Heart right ventricle (tissue), 16 donors: ENCODE results near the gene EPHA7. TPM values are rescaled to one million over a fixed set of nuclear protein-coding genes. Genes with fewer than 3 reads are reported as not detected.

Experiments used
- ATAC-seq, 8 donors: fragments of 200-7000 bp; cut with Tn5 transposase; one replicate each; pipeline ENCODE4 v1.9.1; 2020; ENCODE audit warnings: mild to moderate bottlenecking in 8 of 8, moderate library complexity in 8 of 8, moderate number of reproducible peaks in 1 of 8
- DNase-seq, 2 donors: peaks; one replicate each; pipeline ENCODE4 v3.0.0-alpha.2; 2020
- H3K27ac ChIP-seq, 10 donors: fragments of 200-600 bp; sonication (generic) in 2 of 10; one replicate each; pipeline versions ENCODE4 v1.5.0 to v1.8.0; 2020 to 2022; ENCODE audit warnings: mild to moderate bottlenecking in 3 of 10
- H3K27me3 ChIP-seq, 7 donors: fragments of 200-600 bp; one replicate each; pipeline ENCODE4 v1.8.0; 2021 to 2022; ENCODE audit warnings: mild to moderate bottlenecking in 2 of 7
- H3K36me3 ChIP-seq, 9 donors: fragments of 200-600 bp; sonication (generic) in 1 of 9; one replicate each; pipeline versions ENCODE4 v1.5.0 to v1.8.0; 2020 to 2022; ENCODE audit warnings: mild to moderate bottlenecking in 2 of 9
- H3K4me1 ChIP-seq, 9 donors: fragments of 200-600 bp; sonication (generic) in 1 of 9; one replicate each; pipeline versions ENCODE4 v1.5.0 to v1.8.0; 2020 to 2022; ENCODE audit warnings: mild to moderate bottlenecking in 4 of 9
- H3K4me3 ChIP-seq, 10 donors: fragments of 200-600 bp; sonication (generic) in 2 of 10; one replicate each; pipeline versions ENCODE4 v1.5.0 to v1.8.0; 2020 to 2022; ENCODE audit warnings: mild to moderate bottlenecking in 7 of 10, moderate library complexity in 2 of 10
- H3K9me3 ChIP-seq, 11 donors: fragments of 200-600 bp in 10 of 11; sonication (generic) in 2 of 11; one replicate each; pipeline versions ENCODE4 v1.5.0 to v1.8.0; 2013 to 2022; ENCODE audit warnings: mild to moderate bottlenecking in 2 of 11, control low read depth in 1 of 11, moderate library complexity in 1 of 11
- CTCF ChIP-seq, 9 donors: fragments of 200-600 bp; sonication (generic) in 2 of 9; IDR thresholded peaks; one replicate each; pipeline versions ENCODE4 v1.5.0 to v1.8.0; 2021 to 2022; ENCODE audit warnings: antibody characterized with exemption in 9 of 9, mild to moderate bottlenecking in 5 of 9, moderate library complexity in 1 of 9
- WGBS, 2 donors: extraction: QIAGEN DNeasy Blood & Tissue Kit; methylation state at CpG; one replicate each; pipeline ENCODE4 v1.1.7; 2013; ENCODE audit warnings: inconsistent platforms in 1 of 2; 5-methylcytosine and 5-hydroxymethylcytosine counted together
- intact Hi-C, 10 donors: fragments of 100-400 bp; cut with DNase I; formaldehyde crosslinking; loops; one replicate each; pipeline versions ENCODE4 v1.11.1 to v1.14.2; 2022
- long read RNA-seq, 3 donors: library from polyadenylated mRNA; unstranded; transcript quantifications; one replicate each; pipeline ENCODE4 v2.0.0, GENCODE V29; 2020 to 2021
- polyA plus RNA-seq, 2 donors: library from polyadenylated mRNA; stranded (reverse); fragments of 200-250 nt; gene quantifications; one replicate each; pipeline ENCODE4 v1.2.3, GENCODE V29; 2013
- total RNA-seq, 10 donors: library from RNA; stranded (reverse); fragmentation: NEBNext Ultra II Directional in 3 of 10; extraction: Animal tissue kit (Norgen Biotek cat#: 25700) in 3 of 10; gene quantifications; one replicate each; pipeline versions ENCODE4 v1.2.1 to v1.2.4, GENCODE V29; 2021 to 2023
- donor health status: Arrhythmogenic right ventricular cardiomyopathy.
- donor health status: ischemic (EF 13 %, LVEDD 7.1; RV severe dilation, severe dysfunction).
- donor health status: healthy with polysubstance abuse.
- donor health status: DM: no; HTN: yes; CAD: no.
- donor health status: DM: no; HTN: no; CAD: no.
- donor health status: ischemic (EF 25% LVEDD 6.9; RV normal size, moderate dysfunction).
- donor health status: ischemic (EF 25% LVEDD 5.7; RV mildly dilated, moderate dysfunction).
- donor health status: healthy.
- donor health status: DM: yes; HTN: yes; CAD: no.
- donor health status: Ischemic cardiomyopathy.
- donor health status: ischemic (EF 35%, LVEDD 5.7; RV mildly dilated, moderate dysfunction).
- donor health status: nonischemic (EF 11% LVEDD 7.7; RV severe dilation, severe dysfunction).
- donor health status: DM: yes; HTN: yes; CAD: no.
- donor health status: PGD.
- donor health status: ischemic (EF 29% LVEDD 5.4; RV normal size, mild dysfunction).
- donor health status: nonischemic (EF 23%, LVEDD 6.1; RV moderate dilation, normal function).

EPHA7 gene
- total RNA-seq (10 to 100 TPM in 1 of 10 donors, 1 to 10 TPM in 7, under 1 TPM in 2; 0.22 to 15.1 (median 3.9) TPM), polyA plus RNA-seq (1 to 10 TPM in 1 of 2 donors, under 1 TPM in 1; 0.67 to 1.2 TPM)
- long read RNA-seq, donor 1: 0 reads
- long read RNA-seq, donor 2, full-length matches to known transcripts: 2 of 11 reads
- long read RNA-seq, donor 2, partial matches to known transcripts: 1 of 11 reads
- long read RNA-seq, donor 2, other reads (novel, unspliced or antisense): 8 of 11 reads
- long read RNA-seq, donor 3: 0 reads

GRCh38 chr6:93419304-93420162 lies at the start of gene EPHA7:
TSS of gene EPHA7 (minus strand) at chr6:93419559. CDS start at chr6:93419341, 218 bp downstream.
- no peak for TF ChIP-seq CTCF (IDR thresholded peaks at IDR 0.05)
- ATAC-seq (peak; percentile 94 to 100 (median 96)), DNase-seq (peak; percentile 91 to 92)
- 1% methylated on average over 50 of the region's 50 CpGs for WGBS, 2 donors
- Histone ChIP-seq H3K9me3 (no peaks in the 10 kb centered on the region), H3K27ac (peak within 1 kb of the TSS in 8 of 10 donors; percentile 17 to 79 (median 51)), H3K4me3 (peak within 1 kb of the TSS; percentile 46 to 65 (median 57)), H3K4me1 (peaks cover 0 to 43% (median 28%) of the 10 kb centered on the region in 9 donors), H3K36me3 (no peaks in the 10 kb centered on the region), H3K27me3 (peaks cover 0 to 83% (median 76%) of the 10 kb centered on the region in 7 donors)
- intact Hi-C loops: loop anchor here in 3 of 10 donors (5.0 to 10.0 kb wide), 3 partner anchors 382 to 607 kb away; no protein-coding TSS in a partner anchor

- H3K4me1 ChIP-seq: no peaks in the 10 kb centered on the region
- no peak for DNase-seq
- H3K9me3 ChIP-seq: no peaks in the 10 kb centered on the region
- 38 to 46% methylated on average over 4 of the region's 4 CpGs for WGBS, 2 donors
- H3K27me3 ChIP-seq: no peaks in the 10 kb centered on the region
- H3K27ac ChIP-seq: no peak overlapping the region
- no peaks in the 10 kb centered on the region for H3K36me3 ChIP-seq
- no peak for ATAC-seq
- H3K4me3 ChIP-seq: no peak overlapping the region
- no peak for TF ChIP-seq CTCF (IDR thresholded peaks at IDR 0.05)
- intact Hi-C loops: loop anchor here in 1 of 10 donors (10.0 kb wide), 1 partner anchor 593 kb away; no protein-coding TSS in a partner anchor
These were observed 48.9 kb upstream of the EPHA7 start for GRCh38 chr6:93468291-93468690.

- no peak for TF ChIP-seq CTCF (IDR thresholded peaks at IDR 0.05)
- 80 to 82% methylated on average over 6 of the region's 6 CpGs for WGBS, 2 donors
- H3K36me3 ChIP-seq: no peaks in the 10 kb centered on the region
- intact Hi-C loops: no loop called here
- no peaks in the 10 kb centered on the region for H3K9me3 ChIP-seq
- no peaks in the 10 kb centered on the region for H3K4me1 ChIP-seq
- DNase-seq (no peak), ATAC-seq (no peak)
- H3K27ac ChIP-seq: no peak overlapping the region
- H3K27me3 ChIP-seq: no peaks in the 10 kb centered on the region
- no peak overlapping the region for H3K4me3 ChIP-seq
These were observed 35.2 kb upstream of the EPHA7 start for GRCh38 chr6:93454533-93454932.

- H3K4me1 ChIP-seq: no peaks in the 10 kb centered on the region
- DNase-seq (no peak), ATAC-seq (no peak)
- H3K9me3 ChIP-seq: no peaks in the 10 kb centered on the region
- no peaks in the 10 kb centered on the region for H3K36me3 ChIP-seq
- H3K27me3 ChIP-seq: no peaks in the 10 kb centered on the region
- intact Hi-C loops: no loop called here
- 85 to 90% methylated on average over 3 of the region's 3 CpGs for WGBS, 2 donors
- no peak overlapping the region for H3K4me3 ChIP-seq
- TF ChIP-seq CTCF (IDR thresholded peaks at IDR 0.05): no peak
- H3K27ac ChIP-seq: no peak overlapping the region
These were observed 34.6 kb upstream of the EPHA7 start for GRCh38 chr6:93453956-93454355.
